Skin epidermis (tissue), 12 donors: ENCODE results near the gene PHF10.

Experiments
- H3K27ac ChIP-seq, 21 experiments: fragments of 200-600 bp; sonication (generic) in 11 of 21; one replicate each; pipeline ENCODE4 v1.5.0; 2020; ENCODE audit warnings: mild to moderate bottlenecking in 3 of 21, inconsistent platforms in 2 of 21, moderate library complexity in 2 of 21
- H3K4me3 ChIP-seq, 7 experiments: fragments of 200-600 bp; sonication (generic) in 2 of 7; one replicate each; pipeline ENCODE4 v1.5.0; 2020; ENCODE audit warnings: inconsistent platforms in 2 of 7, mild to moderate bottlenecking in 2 of 7, moderate library complexity in 1 of 7

PHF10 gene

DNA sequence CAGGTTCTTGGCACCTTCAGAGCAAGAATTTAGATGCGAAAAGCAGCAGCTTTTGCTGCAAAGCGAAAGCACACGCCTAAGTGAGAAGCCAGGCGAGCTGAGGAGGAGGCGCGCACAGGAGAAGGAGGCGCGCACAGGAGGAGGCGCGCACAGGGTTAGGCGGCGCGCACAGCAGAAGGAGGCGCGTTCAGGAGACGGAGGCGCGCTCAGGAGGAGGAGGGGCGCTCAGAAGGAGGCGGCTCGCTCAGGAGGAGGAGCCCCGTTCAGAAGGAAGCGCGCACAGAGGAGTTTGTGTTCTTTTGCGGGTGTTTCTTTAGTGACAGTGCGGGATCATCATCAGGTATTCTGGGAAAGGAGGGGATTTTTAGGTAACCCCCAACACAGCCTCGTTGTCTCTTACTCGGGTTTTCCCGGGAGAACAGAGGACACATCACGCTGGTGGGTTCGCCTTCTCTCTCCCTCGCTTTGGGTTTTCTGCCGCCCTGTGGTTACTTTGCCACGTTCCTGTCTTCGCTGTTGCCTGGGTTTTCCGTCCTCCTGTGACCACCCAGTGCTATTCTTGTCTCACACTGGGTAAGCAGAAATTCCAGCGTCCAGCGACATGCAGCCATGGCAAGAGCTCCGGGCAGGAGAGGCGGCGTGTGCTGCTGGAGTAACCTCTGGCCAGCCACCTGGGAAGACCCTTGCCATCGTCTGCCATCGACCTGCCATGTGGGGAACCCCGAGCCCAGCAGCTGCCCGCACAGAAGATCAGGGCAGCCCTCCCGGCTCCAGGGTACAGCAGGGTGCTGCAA lies 69.5 kb downstream of the PHF10 start:
- Histone ChIP-seq H3K27ac (peak overlapping the region in 18 of 21 experiments; percentile 39 to 80 (median 67)), H3K4me3 (peak overlapping the region; percentile 24 to 50 (median 42))
